Neural progenitor cell (in vitro differentiated cells): ENCODE measurements around the gene POLR3C.

Experiments used
- CTCF ChIP-seq: fragments of 200-600 bp; sonication (generic); IDR thresholded peaks from 2 replicates; pipeline ENCODE4 v1.5.1; 2017; ENCODE audit warnings: antibody characterized with exemption, mild to moderate bottlenecking
- EZH2 ChIP-seq: fragments of 200-600 bp; sonication (generic); IDR thresholded peaks from 2 replicates; pipeline ENCODE4 v1.6.1; 2017; ENCODE audit warnings: antibody characterized with exemption, mild to moderate bottlenecking, moderate library complexity
- EZH2phosphoT487 ChIP-seq: fragments of 200-600 bp; sonication (generic); IDR thresholded peaks from 2 replicates; pipeline ENCODE4 v1.6.1; 2017; ENCODE audit warnings: antibody characterized with exemption

GRCh38 chr1:145889722-145890121 is 65.7 kb downstream of the POLR3C start:
- TF ChIP-seq EZH2 = no peak
- TF ChIP-seq CTCF = no peak
- no peak for TF ChIP-seq EZH2phosphoT487
